Measurements from ENCODE around the gene NHSL2. TPM values are rescaled to one million over a fixed set of nuclear protein-coding genes. Genes with fewer than 3 reads are reported as not detected.
"Not testable (repeated sequence)": the region's sequence is repeated elsewhere in the genome, so short reads cannot be mapped to it uniquely, and the experiment has no call there.

Gene NHSL2
- total RNA-seq (2014; rRNA removed; shearing (Covaris generic)): not detected in 2 replicates

- no peak for DNase-seq (ENCODE audit: low spot score)
These were observed at the start of gene NHSL2 for GRCh38 chrX:71910643-71910985. Gene NHSL2 (plus strand): TSS chrX:71910845.

DNA sequence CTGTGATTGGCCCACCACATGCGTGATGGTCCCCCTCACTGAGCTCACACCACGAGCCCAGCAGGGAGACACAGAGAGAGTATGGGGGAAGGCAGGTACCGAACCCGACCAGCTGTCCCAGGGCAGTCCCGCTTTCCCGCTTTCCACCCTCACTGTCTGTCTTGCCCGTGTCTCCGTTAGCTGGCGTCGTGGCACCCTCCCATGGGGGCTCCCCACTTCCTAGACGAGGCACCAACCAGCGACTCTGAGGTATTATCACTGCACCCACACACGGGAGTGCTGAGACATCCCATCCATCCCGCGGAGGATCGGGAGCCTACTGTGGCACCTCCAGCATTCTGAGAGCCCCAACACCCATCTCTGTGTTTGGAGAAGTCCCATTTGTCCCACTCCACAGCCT, 43.0 kb upstream of the NHSL2 start:
- no peak for DNase-seq (ENCODE audit: low spot score)

DNA sequence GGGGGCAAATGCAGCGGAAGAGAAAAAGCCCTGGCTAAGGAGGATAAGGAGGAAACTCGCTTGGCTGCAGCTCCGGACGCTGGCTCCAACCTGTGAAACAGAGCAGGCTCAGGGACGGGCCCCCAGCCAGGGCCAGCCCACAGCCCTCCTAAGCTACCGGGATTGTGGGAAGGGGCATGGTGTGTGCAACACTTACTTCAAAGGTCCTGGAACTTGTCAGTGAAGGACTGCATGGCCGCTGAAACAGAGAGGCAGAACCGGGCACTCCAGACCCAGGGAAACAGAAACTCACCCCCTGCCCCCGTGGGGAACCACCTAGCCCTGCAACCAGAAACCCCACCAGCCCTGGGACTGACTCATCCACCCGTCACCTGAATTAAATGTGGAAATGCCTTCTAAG, 41.1 kb upstream of the NHSL2 start:
- DNase-seq (ENCODE audit: low spot score): not testable (repeated sequence)

DNA sequence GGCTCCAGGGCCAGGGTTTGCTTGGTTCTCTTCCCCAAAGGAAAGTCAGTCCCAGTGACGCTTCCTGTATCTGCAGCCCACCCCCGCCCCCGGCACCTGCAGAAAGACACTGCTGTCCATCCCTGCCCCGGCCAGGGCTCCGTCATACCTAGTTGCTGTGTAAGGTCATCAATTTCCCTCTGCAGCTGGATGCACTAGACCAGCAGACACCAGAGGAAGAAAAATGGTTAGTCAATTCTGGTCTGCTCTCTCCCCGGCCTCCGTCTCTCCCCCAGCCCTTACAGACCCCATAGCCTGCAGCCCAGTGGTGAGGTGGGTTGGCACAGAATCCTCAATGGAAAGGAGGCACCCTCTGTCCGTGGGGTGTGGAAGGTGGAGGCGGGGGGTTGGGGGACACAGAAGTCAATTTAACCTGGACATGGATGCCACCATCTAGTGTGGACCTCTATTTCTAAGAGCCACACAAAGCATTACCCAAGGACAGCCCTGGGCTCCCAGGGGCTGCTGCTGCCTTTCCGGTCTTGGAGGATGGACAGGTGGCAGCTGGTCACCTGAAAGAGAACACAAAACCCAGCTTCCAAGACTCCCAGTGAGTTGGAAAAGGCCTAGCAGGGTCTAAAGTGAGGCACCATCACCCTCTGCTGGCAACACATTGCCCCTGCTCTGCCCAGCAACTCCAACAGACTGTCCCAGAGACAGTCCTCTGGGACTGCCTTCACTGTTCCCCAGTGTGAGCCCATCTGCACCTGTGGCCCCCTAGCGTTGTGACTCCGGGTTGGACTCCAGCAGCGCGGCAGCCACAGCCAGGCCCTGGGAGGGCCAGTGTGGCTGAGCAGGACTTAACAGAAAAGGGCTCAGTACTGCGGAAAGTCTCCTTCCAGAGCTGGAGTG, 40.2 kb upstream of the NHSL2 start:
- peak; percentile 77 for DNase-seq (ENCODE audit: low spot score)

DNA sequence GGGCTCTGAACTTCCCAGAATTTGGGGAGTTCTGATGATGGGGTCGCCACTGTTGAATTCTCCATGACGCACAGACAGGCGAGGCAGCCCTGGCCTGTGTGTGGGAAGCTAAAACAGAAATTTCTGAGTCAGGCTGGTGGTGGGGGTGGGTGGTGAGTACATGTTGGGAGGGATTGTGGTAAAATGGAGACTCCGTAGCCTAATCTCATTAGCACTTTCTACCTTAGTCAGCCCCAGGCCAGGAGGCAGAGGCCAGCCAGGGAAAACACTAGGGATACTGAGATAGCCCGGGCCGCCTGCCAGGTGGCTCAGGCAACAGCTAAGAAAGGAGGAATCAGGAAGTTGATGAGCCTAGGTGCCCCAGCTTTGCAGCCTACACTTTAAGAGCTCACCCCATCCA, 39.3 kb upstream of the NHSL2 start:
- no peak for DNase-seq (ENCODE audit: low spot score)

DNA sequence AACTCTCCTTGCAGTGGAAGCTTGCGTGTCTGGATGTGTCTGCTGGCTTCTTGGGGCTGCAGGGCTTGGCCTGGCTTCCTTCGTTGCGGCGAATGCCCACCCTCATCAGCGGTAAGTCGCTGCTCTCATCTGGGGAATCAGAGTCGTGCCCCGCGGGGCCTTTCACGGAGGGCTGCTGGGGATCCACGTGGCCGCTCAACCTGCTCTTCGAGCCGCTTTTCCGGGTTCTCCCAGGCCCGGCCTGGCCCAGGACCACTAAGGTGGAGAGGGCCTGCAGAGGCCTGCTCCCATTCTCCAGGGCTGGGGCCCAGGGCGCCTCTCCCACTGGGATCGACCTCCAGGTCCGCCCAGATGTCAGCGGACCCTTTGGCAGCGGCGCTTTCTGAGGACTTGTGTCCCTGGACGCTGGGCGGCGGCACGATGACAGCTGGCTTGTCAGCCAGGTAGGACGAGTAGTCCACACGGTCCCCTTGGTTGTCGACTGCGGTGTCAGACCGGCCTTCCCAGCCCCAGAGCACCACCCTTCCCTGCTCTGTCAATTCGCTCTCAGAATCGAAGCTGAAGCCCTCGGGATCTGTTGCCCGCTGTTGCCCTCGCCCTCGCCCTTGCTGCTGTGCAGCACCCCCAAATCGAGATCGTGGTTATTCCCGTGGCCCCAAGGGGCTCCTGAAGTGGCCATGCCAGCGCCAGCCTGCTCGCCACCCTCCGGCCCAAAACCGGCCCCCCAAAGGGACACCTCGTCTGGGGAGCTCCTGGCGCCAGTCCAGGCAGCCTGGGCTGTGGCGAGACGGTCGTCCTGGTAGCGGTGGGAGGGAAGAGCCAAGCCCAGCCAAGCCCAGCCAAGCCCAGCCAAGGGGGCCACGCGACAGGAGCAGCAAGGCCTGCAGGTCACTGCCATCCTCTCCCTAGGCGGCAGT, 37.8 kb upstream of the NHSL2 start:
- no peak for DNase-seq (ENCODE audit: low spot score)

DNA sequence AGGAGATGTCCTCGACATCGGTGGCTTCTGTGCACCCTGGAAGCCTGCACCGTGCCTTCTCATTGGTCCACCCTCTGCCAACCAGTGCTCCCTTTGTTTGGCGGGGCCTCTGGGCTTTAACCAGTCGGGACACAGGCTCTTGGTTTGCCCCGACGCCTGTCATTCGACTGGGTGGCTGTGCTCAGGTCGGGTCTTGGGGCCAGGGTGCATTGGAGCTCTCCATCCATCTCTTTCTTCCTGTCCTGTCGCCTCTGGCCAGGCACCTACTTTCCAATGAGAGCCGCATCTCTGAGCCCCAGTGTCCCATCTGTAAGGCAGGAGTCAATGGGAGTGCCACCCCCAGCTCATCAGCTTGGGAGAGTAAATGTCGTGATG, 37.2 kb upstream of the NHSL2 start:
- DNase-seq (ENCODE audit: low spot score): no peak

DNA sequence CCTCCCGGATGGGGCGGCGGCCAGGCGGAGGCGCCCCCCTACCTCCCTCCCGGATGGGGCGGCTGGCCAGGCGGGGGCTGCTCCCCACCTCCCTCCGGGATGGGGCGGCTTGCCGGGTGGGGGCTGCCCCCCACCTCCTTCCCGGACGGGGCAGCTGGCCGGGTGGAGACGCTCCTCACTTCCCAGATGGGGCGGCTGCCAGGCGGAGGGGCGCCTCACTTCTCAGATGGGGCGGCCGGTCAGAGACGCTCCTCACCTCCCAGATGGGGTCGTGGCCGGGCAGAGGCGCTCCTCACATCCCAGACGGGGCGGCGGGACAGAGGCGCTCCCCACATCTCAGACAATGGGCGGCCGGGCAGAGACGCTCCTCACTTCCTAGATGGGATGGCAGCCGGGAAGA, 33.8 kb upstream of the NHSL2 start:
- DNase-seq (ENCODE audit: low spot score): not testable (repeated sequence)

DNA sequence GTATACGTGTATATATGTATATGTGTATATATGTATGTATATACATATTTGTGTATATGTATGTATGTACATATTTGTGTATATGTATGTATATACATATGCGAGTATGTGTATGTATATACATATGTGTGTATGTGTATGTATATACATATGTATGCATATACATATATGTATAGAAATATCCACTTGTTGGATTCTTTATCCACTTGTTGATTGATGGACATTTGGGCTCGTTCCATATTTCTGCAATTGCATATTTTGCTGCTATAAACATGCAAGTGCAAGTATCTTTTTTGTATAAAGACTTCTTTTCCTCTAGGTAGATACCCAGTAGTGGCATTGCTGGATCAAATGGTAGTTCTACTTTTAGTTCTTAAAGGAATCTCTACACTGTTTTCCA, 25.5 kb upstream of the NHSL2 start:
- DNase-seq (ENCODE audit: low spot score): no peak

DNA sequence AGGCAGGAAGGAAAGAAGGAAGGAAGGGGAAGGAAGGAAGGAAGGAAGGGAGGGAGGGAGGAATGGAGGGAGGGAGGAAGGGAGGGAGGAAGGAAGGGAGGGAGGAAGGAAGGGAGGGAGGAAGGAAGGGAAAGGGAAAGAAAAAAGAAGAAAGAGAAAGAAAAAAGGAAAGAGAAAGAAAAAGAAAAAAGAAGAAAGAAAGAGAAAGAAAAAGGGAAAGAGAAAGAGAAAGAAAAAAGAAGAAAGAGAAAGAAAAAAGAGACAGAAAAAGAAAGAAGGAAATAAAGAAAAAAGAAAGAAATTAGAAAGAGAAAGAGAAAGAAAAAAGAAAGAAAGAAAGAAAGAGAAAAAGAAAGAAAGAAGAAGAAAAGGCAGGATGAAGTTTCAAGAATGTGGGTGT, 15.0 kb upstream of the NHSL2 start:
- no peak for DNase-seq (ENCODE audit: low spot score)

GRCh38 chrX:71906144-71906543, 4.5 kb upstream of the NHSL2 start:
- no peak for DNase-seq (ENCODE audit: low spot score)

DNA sequence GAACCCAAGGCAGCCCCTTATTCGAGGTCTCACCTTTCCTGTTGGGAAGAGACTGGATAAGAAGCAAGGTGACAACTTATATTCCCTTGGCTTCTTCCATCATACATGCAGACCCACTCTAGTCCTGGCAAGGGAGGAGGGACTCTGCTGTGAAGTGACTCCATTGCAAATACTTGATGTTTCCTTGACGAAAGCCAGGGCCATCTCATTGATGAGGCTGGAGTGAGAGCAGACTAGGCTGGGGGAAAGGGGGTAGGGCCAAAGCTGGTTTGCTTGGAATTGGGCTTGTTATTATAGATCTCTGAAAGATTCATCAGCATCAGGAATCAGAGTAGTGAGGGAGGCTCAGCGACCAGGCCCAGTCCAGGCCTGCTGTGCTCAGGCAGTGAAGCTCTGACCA, 2.3 kb upstream of the NHSL2 start:
- DNase-seq (ENCODE audit: low spot score): no peak

- DNase-seq (ENCODE audit: low spot score): no peak
These were observed 689 bp upstream of the NHSL2 start for GRCh38 chrX:71909956-71910355.

DNA sequence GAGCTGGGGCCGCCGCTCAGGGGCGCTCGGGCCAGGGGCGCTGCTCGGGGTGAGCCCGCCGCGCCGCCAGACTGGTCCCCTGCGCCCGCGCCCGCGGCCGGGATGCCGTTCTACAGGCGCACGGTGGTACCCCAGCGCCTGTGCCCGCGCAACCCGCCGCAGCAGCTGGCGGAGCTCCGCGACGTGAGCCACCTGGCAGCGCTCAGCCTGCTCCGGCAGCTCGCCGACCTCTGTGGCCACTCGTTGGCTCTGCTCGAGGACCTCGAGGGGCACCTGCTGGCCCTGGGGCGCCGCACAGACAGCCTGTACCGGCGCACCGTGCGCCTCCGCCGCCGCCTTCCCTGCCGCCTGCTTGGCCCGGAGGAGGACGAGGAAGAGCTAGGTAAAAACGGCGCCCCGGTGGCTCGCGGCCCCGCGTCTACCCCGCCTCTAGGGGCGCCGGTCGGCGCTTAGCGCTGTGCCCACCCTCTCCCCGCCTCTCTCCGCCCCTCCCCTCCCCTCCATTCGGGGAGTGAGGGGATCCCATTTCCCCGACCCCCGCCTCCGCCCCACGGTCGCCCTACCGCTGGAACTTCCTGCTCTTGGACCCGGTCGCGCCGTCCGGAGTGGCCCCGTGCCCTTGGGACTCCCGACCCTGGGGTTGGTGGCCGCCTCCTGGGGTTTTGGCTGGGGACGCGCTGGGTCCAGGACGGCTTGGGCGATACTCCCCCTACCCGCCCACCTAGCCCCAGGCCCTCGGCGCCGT, 513 bp downstream of the NHSL2 start:
- DNase-seq (ENCODE audit: low spot score): no peak

GRCh38 chrX:71911731-71912050, 1.0 kb downstream of the NHSL2 start:
- no peak for DNase-seq (ENCODE audit: low spot score)

DNA sequence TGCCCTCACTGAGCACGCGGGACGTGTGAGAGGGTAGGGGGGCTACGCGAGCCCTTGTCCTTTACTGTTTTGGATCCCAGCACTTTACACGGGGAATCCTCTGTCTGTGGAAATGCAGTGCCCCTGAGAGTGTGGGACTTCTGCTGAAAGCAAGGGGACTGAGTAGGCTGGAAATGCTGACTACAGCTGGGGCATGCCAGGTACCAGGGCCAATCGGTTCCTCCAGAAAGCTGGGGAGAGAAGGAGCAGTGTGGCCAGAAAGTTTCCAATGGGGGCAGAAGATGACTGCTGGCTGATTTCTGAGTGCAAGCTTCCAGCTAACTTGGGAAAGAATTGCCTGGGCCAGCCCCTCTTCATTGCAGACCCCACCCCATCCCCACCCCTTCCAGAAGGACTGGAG, 1.5 kb downstream of the NHSL2 start:
- no peak for DNase-seq (ENCODE audit: low spot score)

GRCh38 chrX:71913156-71913950, 2.7 kb downstream of the NHSL2 start:
- no peak for DNase-seq (ENCODE audit: low spot score)

DNA sequence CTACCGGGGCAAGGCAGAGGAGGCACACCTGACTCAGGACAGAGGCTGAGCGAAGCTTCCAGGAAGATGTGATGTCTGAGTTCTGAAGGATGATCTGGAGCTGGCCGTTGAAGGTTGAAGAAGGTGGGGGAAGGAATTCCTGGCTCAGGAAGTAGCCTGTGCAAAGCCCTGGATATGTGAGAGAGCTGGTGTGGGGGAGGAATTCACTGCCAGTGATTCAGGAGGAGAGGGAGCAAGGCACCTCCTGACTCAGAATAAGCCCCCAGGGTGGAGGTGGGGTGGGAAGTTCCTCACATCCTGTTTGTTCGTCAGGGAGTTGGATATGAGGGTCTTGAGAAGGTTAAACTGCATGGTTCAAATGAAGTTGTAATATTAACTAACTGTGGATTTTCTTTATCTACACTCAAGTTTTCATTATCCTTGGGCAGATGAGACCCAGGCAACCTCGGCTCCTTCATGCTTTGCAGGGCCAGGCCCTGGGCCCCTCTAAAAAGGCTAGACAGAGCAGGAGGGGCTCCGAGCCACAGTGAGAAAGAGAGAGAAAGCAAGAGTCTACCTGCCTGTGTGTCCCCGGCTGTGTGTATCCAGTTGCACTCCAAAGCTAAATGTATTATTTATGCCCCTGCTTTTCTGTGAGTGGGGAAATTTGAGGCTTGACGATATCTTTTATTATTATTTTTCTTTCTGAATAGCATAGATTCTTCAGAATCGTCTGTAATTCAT, 7.1 kb downstream of the NHSL2 start:
- DNase-seq (ENCODE audit: low spot score): no peak

GRCh38 chrX:71919431-71919830, 8.8 kb downstream of the NHSL2 start:
- no peak for DNase-seq (ENCODE audit: low spot score)

DNA sequence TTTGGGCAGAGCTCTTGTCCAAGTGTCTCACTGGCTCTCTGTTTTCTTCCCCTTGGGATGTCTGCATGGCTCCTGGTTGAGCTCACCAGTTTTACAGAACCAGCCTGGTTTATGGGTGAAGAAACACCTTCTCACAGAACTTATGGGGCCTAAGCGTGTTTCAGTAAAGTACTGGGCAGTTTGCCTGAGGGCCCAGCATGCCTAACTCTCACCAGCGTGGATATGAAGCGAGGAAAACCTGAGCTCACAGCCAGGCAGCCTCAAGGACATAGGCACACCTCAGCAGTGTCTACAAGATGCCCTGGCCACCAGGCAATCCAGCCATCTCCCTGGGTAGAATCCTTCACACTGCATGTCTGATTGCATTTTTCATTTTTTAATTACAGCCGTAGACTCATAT, 9.2 kb downstream of the NHSL2 start:
- DNase-seq (ENCODE audit: low spot score): no peak

- no peak for DNase-seq (ENCODE audit: low spot score)
These were observed 12.0 kb downstream of the NHSL2 start for GRCh38 chrX:71922686-71923085.
